C4-2B (cell line): ENCODE results near the gene MYLK.

Experiments used
- H3K27ac ChIP-seq: fragments of 450-650 bp; 2 replicates; pipeline ENCODE4 v1.5.1; 2017
- CTCF ChIP-seq: fragments of 450-650 bp; conservative IDR thresholded peaks from 2 replicates; pipeline ENCODE4 v1.5.1; 2017; ENCODE audit warnings: mild to moderate bottlenecking
- ZFX ChIP-seq: fragments of 450-650 bp; IDR thresholded peaks from 2 replicates; pipeline ENCODE4 v1.6.1; 2017

Gene MYLK

GRCh38 chr3:123764647-123765046, 119.5 kb downstream of the MYLK start:
- no peak for TF ChIP-seq CTCF
- TF ChIP-seq ZFX = no peak
- H3K27ac ChIP-seq = no peak overlapping the region

DNA sequence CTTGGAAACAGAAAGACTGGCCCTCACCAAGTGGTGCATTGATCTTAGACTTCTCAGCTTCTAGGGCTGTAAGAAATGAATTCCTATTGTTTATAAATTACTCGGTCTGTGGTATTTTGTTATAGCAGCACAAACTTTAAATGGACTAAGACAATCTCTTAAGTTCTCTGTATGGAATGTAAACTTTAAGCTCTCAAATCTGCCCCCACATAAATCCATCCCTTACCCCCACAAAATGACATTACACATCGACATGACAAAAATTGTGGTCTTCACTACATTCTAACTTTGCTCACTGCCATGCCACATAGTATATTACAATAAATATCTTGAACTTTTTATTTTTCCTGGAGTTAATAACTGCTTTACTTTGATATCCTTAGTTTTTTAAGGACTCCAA, 121.3 kb downstream of the MYLK start:
- TF ChIP-seq ZFX (no peak), CTCF (no peak)
- H3K27ac ChIP-seq = no peak overlapping the region

DNA sequence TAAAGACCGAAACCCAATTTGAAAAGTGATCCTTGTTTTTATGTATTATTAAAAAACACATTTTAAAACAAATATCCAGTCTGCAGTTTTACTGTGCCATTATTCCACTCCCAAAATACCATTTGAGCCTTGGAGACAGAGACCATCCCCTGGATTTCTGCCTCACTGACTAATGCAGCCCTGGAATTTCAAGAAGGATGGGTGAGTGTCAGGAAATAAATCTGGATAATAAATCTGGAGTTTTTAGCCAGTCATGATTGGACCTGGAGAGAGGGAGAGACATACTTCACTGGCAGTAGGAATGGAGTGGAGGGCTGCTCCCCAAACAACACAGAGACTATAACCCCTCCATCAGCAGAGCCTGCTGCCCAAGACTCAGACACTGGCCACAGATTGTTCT, 123.3 kb downstream of the MYLK start:
- no peak for TF ChIP-seq CTCF
- no peak overlapping the region for H3K27ac ChIP-seq

DNA sequence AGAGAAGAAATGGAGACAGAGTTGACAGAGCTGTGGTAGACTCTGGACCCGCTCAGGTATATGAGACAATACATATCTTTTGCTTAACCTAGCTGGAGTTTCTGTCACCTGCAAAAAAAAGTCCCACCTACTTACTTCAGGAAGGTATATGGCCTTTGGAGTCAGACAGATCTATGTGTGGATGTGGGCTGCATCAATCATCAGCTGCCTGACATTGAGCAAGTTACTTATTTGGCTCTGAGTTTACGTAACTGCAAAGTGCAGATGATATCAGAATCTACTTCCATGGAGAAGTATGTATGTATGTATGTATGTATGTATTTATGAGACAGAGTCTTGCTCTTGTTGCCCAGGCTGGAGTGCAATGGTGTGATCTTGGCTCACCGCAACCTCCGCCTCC, 124.3 kb downstream of the MYLK start:
- TF ChIP-seq ZFX (no peak), CTCF (no peak)
- no peak overlapping the region for H3K27ac ChIP-seq

DNA sequence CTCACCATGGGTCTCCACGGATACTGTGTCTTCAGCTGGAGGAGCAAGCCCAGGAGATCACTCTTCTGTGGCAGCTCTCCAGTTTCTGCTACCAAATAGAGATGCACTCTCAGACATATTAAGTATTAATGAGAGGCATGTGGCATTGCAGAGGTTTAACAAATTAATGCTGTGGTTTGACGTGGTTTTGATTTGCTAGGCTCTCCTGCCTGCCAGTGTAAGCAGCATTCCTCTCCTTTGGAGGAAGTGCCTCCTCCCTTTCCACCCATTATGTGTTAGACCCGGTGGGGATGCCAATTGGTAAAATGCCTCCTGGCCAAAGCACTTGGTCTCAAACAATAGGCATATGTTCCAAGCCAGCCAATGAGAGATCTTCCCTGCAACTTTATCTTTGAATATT, 124.8 kb downstream of the MYLK start:
- no peak overlapping the region for H3K27ac ChIP-seq
- TF ChIP-seq CTCF = no peak
- TF ChIP-seq ZFX = no peak

GRCh38 chr3:123758081-123758564, 126.0 kb downstream of the MYLK start:
- TF ChIP-seq CTCF (no peak), ZFX (no peak)
- H3K27ac ChIP-seq = no peak overlapping the region; the same call in 1 of the 2 replicates

- no peak for TF ChIP-seq ZFX
- no peak for TF ChIP-seq CTCF
- no peak overlapping the region for H3K27ac ChIP-seq
Measured at GRCh38 chr3:123757281-123757940, 126.7 kb downstream of the MYLK start.
